Measurements from ENCODE around the gene CRYGN. TPM values are rescaled to one million over a fixed set of nuclear protein-coding genes. Genes with fewer than 3 reads are reported as not detected.

Gene CRYGN, protein sequence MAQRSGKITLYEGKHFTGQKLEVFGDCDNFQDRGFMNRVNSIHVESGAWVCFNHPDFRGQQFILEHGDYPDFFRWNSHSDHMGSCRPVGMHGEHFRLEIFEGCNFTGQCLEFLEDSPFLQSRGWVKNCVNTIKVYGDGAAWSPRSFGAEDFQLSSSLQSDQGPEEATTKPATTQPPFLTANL
- total RNA-seq (2016; rRNA removed; fragmentation: Illumina TruSeq; extraction: Trizol) (not detected in 2 replicates), polyA plus RNA-seq (2011; rRNA removed) (0.11 TPM in 1 of 2 replicates, not detected in the other), polyA minus RNA-seq (2011; rRNA and poly(A)+ RNA removed; ENCODE audit: low replicate concordance) (0.07 TPM in 1 of 2 replicates, not detected in the other), Bru-seq, nascent RNA (not detected), BruChase-seq, experiment 1, labeled RNA remaining after a 6-hour chase (not detected), BruChase-seq, experiment 2, labeled RNA remaining after a 2-hour chase (not detected)
- total RNA-seq (2016; cell fraction: cytosol; rRNA removed; fragmentation: Illumina TruSeq; extraction: Trizol; ENCODE audit: low read depth), result not detected in 2 replicates
- total RNA-seq (2016; cell fraction: insoluble cytoplasmic fraction; rRNA removed; fragmentation: Illumina TruSeq; extraction: Trizol), result not detected in 2 replicates
- not detected in 2 replicates for total RNA-seq (2016; cell fraction: membrane; rRNA removed; fragmentation: Illumina TruSeq; extraction: Trizol)
- not detected in 2 replicates for total RNA-seq (2016; cell fraction: nucleus; rRNA removed; fragmentation: Illumina TruSeq; extraction: Trizol)
- polyA plus RNA-seq (2011; cell fraction: cytosol; rRNA removed), result not detected in 2 replicates
- polyA plus RNA-seq (2011; cell fraction: nucleus; rRNA removed), result 0.14 and 0.18 TPM in 2 replicates
- polyA plus RNA-seq (2012), result not detected in 2 replicates
- not detected in 2 replicates for polyA plus RNA-seq (2016; cell fraction: cytosol; fragmentation: Illumina TruSeq; extraction: Trizol; ENCODE audit: low read depth)
- polyA plus RNA-seq (2016; cell fraction: insoluble cytoplasmic fraction; fragmentation: Illumina TruSeq; extraction: Trizol; ENCODE audit: low read depth), result not detected in 2 replicates
- polyA plus RNA-seq (2016; cell fraction: membrane; fragmentation: Illumina TruSeq; extraction: Trizol; ENCODE audit: low read depth), result not detected in 2 replicates
- not detected in 2 replicates for polyA plus RNA-seq (2016; cell fraction: nucleus; fragmentation: Illumina TruSeq; extraction: Trizol; ENCODE audit: insufficient read depth, low read depth)
- not detected in 2 replicates for polyA minus RNA-seq (2011; cell fraction: cytosol; rRNA and poly(A)+ RNA removed)
- not detected in 2 replicates for polyA minus RNA-seq (2011; cell fraction: nucleus; rRNA and poly(A)+ RNA removed)
- long read RNA-seq, experiment 1, result 0 reads
- long read RNA-seq, experiment 2, result 0 reads

DNA sequence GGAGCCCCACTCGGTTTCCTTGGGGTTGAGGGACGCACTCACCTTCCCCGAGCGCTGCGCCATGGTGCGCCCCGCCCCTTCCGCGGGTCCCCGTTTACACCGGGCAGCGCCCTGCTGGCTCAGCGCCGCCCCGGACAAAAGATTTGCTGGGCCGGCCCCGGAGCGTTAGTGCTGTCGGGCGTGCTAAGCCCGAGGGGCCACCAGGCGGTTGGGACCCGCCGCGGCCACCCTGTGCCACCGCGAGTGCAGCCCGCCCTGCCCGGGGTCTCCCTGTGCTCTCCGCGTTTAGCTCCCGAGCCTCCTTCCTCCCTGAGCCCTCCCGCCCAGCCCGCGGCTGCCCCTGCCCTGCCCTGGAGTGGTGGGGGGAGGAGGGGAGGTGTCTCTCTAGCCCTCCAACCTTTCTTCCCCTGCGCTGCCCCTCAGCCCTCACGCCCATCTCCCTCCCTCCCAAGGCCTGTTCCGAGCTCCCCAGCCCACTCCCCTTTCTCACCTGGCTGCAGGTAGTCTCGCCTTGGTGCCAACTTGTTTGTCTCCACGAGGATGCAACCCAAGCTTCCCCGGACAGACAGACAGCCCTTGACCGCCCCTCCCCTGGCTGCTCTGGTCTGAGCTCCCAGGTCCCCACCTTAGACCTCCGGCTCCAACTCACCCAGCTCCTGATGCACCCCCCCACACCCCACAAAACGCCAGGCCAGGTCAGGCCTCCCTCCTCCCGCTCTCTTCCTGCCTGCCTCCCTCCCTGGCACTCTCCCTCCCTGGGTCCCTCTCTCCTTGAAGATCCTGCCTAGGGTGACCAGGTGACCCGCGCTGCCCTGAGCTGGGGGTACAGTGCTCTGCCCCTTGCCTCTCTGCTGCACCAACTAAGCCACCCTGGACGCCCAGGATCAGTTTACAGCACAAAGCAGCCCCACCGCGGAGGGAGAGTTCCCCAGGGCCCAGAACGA is at the start of gene CRYGN:
TSS of gene CRYGN (minus strand) at position 287 of the 944 bp plus-strand sequence. CDS start at position 63, 224 bp downstream.
- FAIRE-seq (no peak), ATAC-seq (peak; percentile 42), DNase-seq (ENCODE audit: low spot score) (no peak)
- H3K27ac ChIP-seq (ENCODE audit: extremely low read length, insufficient read depth, low read length), result no peak within 1 kb of the TSS
- TF ChIP-seq ZNF607 (CRISPR knock-in tag; IDR thresholded peaks at IDR 0.05; ENCODE audit: borderline replicate concordance), result no peak
- no peak for TF ChIP-seq ZSCAN22 (CRISPR knock-in tag; IDR thresholded peaks at IDR 0.05)
- no peak for TF ChIP-seq RAD21 (CRISPR knock-in tag; IDR thresholded peaks at IDR 0.05)
- no peak for TF ChIP-seq ELF3 (CRISPR knock-in tag; IDR thresholded peaks at IDR 0.05)
- no peak for TF ChIP-seq KDM5A (IDR thresholded peaks at IDR 0.05; ENCODE audit: borderline replicate concordance, low read length)
- TF ChIP-seq ZNF766 (CRISPR knock-in tag; IDR thresholded peaks at IDR 0.05; ENCODE audit: borderline replicate concordance), result no peak
- TF ChIP-seq MTF2 (CRISPR knock-in tag; IDR thresholded peaks at IDR 0.05; ENCODE audit: borderline replicate concordance), result peak; percentile 64; the same call in 1 of the 2 replicates
- BruUV-seq (replicated peaks), result no TSS peak
- H3K4me1 ChIP-seq (ENCODE audit: insufficient read depth, low read length), result no peaks in the 10 kb centered on the region
- WGBS (ENCODE audit: low lambda C conversion rate), result 19% methylated on average over 16 of the region's 51 CpGs
- H3K36me3 ChIP-seq (replicated peaks in 1 of 2; ENCODE audit: control insufficient read depth in 1 of 2, insufficient read depth in 2 of 2, low read length in 2 of 2), result no peaks in the 10 kb centered on the region
- peaks cover 16 to 63% of the 10 kb centered on the region in 2 experiments for H3K27me3 ChIP-seq (ENCODE audit: control insufficient read depth in 1 of 2, insufficient read depth in 2 of 2, low read length in 2 of 2)
- intact Hi-C loops (cut with micrococcal nuclease; ENCODE audit: unreplicated experiment) (no loop called here), in situ Hi-C loops (cut with HindIII; ENCODE audit: extremely low pct_ligation_motif_present, low pct_unique_long_range_greater_than_20kb) (no loop called here)
- ChIA-PET POLR2A (no interaction called here), CTCF (ENCODE audit: low intra/inter-chr PET ratio, low total read pairs) (no interaction called here)
- H3K9me3 ChIP-seq (ENCODE audit: low read length), result no peaks in the 10 kb centered on the region
- peak within 1 kb of the TSS in 1 of 3 experiments; percentile 10; a peak in 1 of 6 replicates for H3K4me3 ChIP-seq (replicated peaks in 1 of 3; ENCODE audit: insufficient read depth in 1 of 3, low read depth in 2 of 3, low read length in 3 of 3)
- H2AFZ ChIP-seq (ENCODE audit: low read length), result no peak within 1 kb of the TSS
- H3K79me2 ChIP-seq (ENCODE audit: insufficient read depth, low read length), result no peaks in the 10 kb centered on the region
- H3K4me2 ChIP-seq (ENCODE audit: low read depth, low read length), result peak within 1 kb of the TSS; percentile 23
- no peak within 1 kb of the TSS for H3K9ac ChIP-seq (ENCODE audit: insufficient read depth, low read depth, low read length)
- no peaks in the 10 kb centered on the region for H4K20me1 ChIP-seq (ENCODE audit: insufficient read depth, low read length)
